ENCODE measurements around the gene PFN3. TPM values are rescaled to one million over a fixed set of nuclear protein-coding genes. Genes with fewer than 3 reads are reported as not detected.
A peak's percentile ranks its signal among the peaks of the same experiment; 100 is the strongest.

Gene PFN3
- total and polyA plus RNA-seq, 2 of the 13 experiments (the other 11 are each of a cell fraction or from before 2014, with no cell fraction given), result not detected

- intact Hi-C loops (cut with micrococcal nuclease; ENCODE audit: unreplicated experiment), result no loop called here
- Histone ChIP-seq H3K36me3 (replicated peaks in 1 of 2; ENCODE audit: control insufficient read depth in 1 of 2, insufficient read depth in 2 of 2, low read length in 2 of 2) (no peaks in the 10 kb centered on the region), H3K27ac (ENCODE audit: extremely low read length, insufficient read depth, low read length) (no peak overlapping the region), H3K4me3 (replicated peaks in 1 of 3; ENCODE audit: insufficient read depth in 1 of 3, low read depth in 2 of 3, low read length in 3 of 3) (no peak overlapping the region), H3K9me3 (ENCODE audit: low read length) (no peaks in the 10 kb centered on the region), H2AFZ (ENCODE audit: low read length) (no peak overlapping the region), H3K27me3 (ENCODE audit: control insufficient read depth in 1 of 2, insufficient read depth in 2 of 2, low read length in 2 of 2) (peaks cover 10 to 29% of the 10 kb centered on the region in 2 experiments; a peak in 4 of 5 replicates), H3K9ac (ENCODE audit: insufficient read depth, low read depth, low read length) (no peak overlapping the region), H3K79me2 (ENCODE audit: insufficient read depth, low read length) (no peaks in the 10 kb centered on the region), H4K20me1 (ENCODE audit: insufficient read depth, low read length) (no peaks in the 10 kb centered on the region), H3K4me2 (ENCODE audit: low read depth, low read length) (no peak overlapping the region), H3K4me1 (ENCODE audit: insufficient read depth, low read length) (peaks cover 57% of the 10 kb centered on the region)
- 40% methylated on average over 8 of the region's 14 CpGs for WGBS (ENCODE audit: low lambda C conversion rate)
- no peak for TF ChIP-seq MLLT10 (CRISPR knock-in tag; IDR thresholded peaks at IDR 0.05)
- TF ChIP-seq, protein P1, sequence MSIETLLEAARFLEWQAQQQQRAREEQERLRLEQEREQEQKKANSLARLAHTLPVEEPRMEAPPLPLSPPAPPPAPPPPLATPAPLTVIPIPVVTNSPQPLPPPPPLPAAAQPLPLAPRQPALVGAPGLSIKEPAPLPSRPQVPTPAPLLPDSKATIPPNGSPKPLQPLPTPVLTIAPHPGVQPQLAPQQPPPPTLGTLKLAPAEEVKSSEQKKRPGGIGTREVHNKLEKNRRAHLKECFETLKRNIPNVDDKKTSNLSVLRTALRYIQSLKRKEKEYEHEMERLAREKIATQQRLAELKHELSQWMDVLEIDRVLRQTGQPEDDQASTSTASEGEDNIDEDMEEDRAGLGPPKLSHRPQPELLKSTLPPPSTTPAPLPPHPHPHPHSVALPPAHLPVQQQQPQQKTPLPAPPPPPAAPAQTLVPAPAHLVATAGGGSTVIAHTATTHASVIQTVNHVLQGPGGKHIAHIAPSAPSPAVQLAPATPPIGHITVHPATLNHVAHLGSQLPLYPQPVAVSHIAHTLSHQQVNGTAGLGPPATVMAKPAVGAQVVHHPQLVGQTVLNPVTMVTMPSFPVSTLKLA (IDR thresholded peaks at IDR 0.05), result peak; percentile 44; the same call in 1 of the 2 replicates
- BruUV-seq (replicated peaks), result no TSS peak
- FAIRE-seq, result no peak
- ChIA-PET CTCF (ENCODE audit: low intra/inter-chr PET ratio, low total read pairs) (no interaction called here), POLR2A (interaction anchor here (1.3 to 7.3 kb wide), 3 partner anchors 9 to 60 kb away, joined by 3 to 79 read pairs (median 4); no protein-coding TSS in a partner anchor)
- in situ Hi-C loops (cut with HindIII; ENCODE audit: extremely low pct_ligation_motif_present, low pct_unique_long_range_greater_than_20kb), result loop anchor here (5.0 kb wide), 1 partner anchor 70 kb away; no protein-coding TSS in a partner anchor
- DNase-seq (ENCODE audit: low spot score), result no peak
- ATAC-seq, result no peak
Measured at GRCh38 chr5:177387405-177387804, 13.1 kb downstream of the PFN3 start.

- POLR2A ChIA-PET, result interaction anchor here (1.3 to 7.3 kb wide), 3 partner anchors 8 to 61 kb away, joined by 3 to 79 read pairs (median 4); no protein-coding TSS in a partner anchor
- H3K36me3 ChIP-seq (replicated peaks in 1 of 2; ENCODE audit: control insufficient read depth in 1 of 2, insufficient read depth in 2 of 2, low read length in 2 of 2), result no peaks in the 10 kb centered on the region
- no TSS peak for BruUV-seq (replicated peaks)
- no peak overlapping the region for H3K27ac ChIP-seq (ENCODE audit: extremely low read length, insufficient read depth, low read length)
- H3K9ac ChIP-seq (ENCODE audit: insufficient read depth, low read depth, low read length), result no peak overlapping the region
- no peaks in the 10 kb centered on the region for H3K79me2 ChIP-seq (ENCODE audit: insufficient read depth, low read length)
- H3K9me3 ChIP-seq (ENCODE audit: low read length), result no peaks in the 10 kb centered on the region
- H3K4me3 ChIP-seq (replicated peaks in 1 of 3; ENCODE audit: insufficient read depth in 1 of 3, low read depth in 2 of 3, low read length in 3 of 3), result no peak overlapping the region
- no peak overlapping the region for H3K4me2 ChIP-seq (ENCODE audit: low read depth, low read length)
- H3K4me1 ChIP-seq (ENCODE audit: insufficient read depth, low read length), result peaks cover 63% of the 10 kb centered on the region
- intact Hi-C loops (cut with micrococcal nuclease; ENCODE audit: unreplicated experiment), result no loop called here
- no peak overlapping the region for H2AFZ ChIP-seq (ENCODE audit: low read length)
- 83% methylated on average over 4 of the region's 8 CpGs for WGBS (ENCODE audit: low lambda C conversion rate)
- DNase-seq (ENCODE audit: low spot score) (no peak), FAIRE-seq (no peak), ATAC-seq (no peak)
- CTCF ChIA-PET (ENCODE audit: low intra/inter-chr PET ratio, low total read pairs), result no interaction called here
- no peaks in the 10 kb centered on the region for H4K20me1 ChIP-seq (ENCODE audit: insufficient read depth, low read length)
- in situ Hi-C loops (cut with HindIII; ENCODE audit: extremely low pct_ligation_motif_present, low pct_unique_long_range_greater_than_20kb), result loop anchor here (5.0 kb wide), 1 partner anchor 71 kb away; no protein-coding TSS in a partner anchor
- H3K27me3 ChIP-seq (ENCODE audit: control insufficient read depth in 1 of 2, insufficient read depth in 2 of 2, low read length in 2 of 2), result peaks cover 10 to 29% of the 10 kb centered on the region in 2 experiments; a peak in 4 of 5 replicates
- TF ChIP-seq TCF7 (IDR thresholded peaks at IDR 0.05; ENCODE audit: low read depth), result no peak
- no peak for TF ChIP-seq ZNF143 (CRISPR knock-in tag; IDR thresholded peaks at IDR 0.05)
- TF ChIP-seq ZNF33A (CRISPR knock-in tag; IDR thresholded peaks at IDR 0.05; ENCODE audit: borderline replicate concordance), result no peak
- TF ChIP-seq PHF5A (CRISPR knock-in tag; IDR thresholded peaks at IDR 0.05; ENCODE audit: low read depth, unreplicated experiment), result no peak
- TF ChIP-seq, protein P2, sequence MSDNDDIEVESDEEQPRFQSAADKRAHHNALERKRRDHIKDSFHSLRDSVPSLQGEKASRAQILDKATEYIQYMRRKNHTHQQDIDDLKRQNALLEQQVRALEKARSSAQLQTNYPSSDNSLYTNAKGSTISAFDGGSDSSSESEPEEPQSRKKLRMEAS (IDR thresholded peaks at IDR 0.05), result no peak
- TF ChIP-seq RFX1 (IDR thresholded peaks at IDR 0.05), result no peak
- TF ChIP-seq NR0B2 (CRISPR knock-in tag; IDR thresholded peaks at IDR 0.05), result no peak
- TF ChIP-seq RBFOX2 (IDR thresholded peaks at IDR 0.05; ENCODE audit: low read depth, low read length), result no peak
- TF ChIP-seq NFRKB (IDR thresholded peaks at IDR 0.05), result no peak
- TF ChIP-seq ZNF775 (CRISPR knock-in tag; IDR thresholded peaks at IDR 0.05; ENCODE audit: borderline replicate concordance), result no peak
- no peak for TF ChIP-seq HOXA7 (CRISPR knock-in tag; IDR thresholded peaks at IDR 0.05)
- TF ChIP-seq ZNF570 (CRISPR knock-in tag; IDR thresholded peaks at IDR 0.05; ENCODE audit: borderline replicate concordance), result no peak
- TF ChIP-seq ZNF549 (CRISPR knock-in tag; IDR thresholded peaks at IDR 0.05), result no peak
Measured at GRCh38 chr5:177386542-177386941, 13.9 kb downstream of the PFN3 start.

All from HepG2 (cell line).